Fibroblast of skin of back (primary cell): ENCODE data around the gene LRBA.

ENCODE experiments used
- DNase-seq: peaks from one replicate; pipeline ENCODE4 v3.0.0-alpha.2; 2013

The LRBA gene

GRCh38 chr4:150355858-150356455 is 659.1 kb downstream of the LRBA start:
- DNase-seq = no peak

DNA sequence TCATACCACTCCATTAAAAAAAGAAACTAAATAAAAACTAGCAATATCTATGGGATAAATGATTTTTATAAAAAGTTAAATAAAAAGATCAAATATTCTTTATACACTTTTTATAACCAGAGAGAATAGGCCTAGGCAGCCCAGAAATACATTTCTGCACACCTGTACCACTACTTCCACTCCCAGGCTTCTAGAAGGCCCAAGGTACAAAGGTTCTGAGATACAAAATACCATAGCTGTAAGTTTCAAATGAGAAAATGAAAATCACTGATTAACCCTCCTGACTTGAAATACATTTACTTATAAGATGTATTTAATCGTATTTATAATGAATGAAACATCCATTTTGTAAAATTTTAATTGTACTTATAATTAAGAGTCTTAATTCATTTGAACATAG is 659.7 kb downstream of the LRBA start:
- DNase-seq = no peak

- DNase-seq = no peak
These were observed 660.8 kb downstream of the LRBA start for GRCh38 chr4:150354214-150354796.

- DNase-seq = peak; percentile 69
These were observed 667.0 kb downstream of the LRBA start for GRCh38 chr4:150348079-150348478.

DNA sequence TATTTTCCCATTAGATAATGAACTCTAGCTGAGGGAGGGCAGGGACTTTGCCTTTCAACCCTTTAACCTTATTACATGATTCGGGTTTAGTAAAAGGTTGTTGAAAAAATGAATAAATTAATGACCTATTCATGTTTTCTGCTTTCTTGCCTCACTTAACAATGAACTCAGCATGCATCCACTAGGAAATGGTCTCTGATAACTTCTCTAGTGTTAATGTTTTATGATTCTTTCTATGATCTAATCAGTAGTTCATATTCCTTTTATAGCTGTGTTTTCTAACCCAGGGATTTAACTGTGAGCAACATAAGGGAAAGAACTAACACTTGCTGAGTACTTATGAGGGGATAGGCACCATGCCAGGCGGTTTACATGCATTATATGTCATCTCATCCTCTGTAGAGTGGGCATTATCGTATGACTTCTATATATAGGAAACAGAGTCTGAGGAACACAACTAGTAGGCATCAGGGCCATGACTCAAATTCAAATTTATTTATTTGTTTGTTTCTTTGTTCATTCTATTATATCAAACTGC is 669.8 kb downstream of the LRBA start:
- DNase-seq = no peak

GRCh38 chr4:150343796-150344195 is 671.3 kb downstream of the LRBA start:
- no peak for DNase-seq

DNA sequence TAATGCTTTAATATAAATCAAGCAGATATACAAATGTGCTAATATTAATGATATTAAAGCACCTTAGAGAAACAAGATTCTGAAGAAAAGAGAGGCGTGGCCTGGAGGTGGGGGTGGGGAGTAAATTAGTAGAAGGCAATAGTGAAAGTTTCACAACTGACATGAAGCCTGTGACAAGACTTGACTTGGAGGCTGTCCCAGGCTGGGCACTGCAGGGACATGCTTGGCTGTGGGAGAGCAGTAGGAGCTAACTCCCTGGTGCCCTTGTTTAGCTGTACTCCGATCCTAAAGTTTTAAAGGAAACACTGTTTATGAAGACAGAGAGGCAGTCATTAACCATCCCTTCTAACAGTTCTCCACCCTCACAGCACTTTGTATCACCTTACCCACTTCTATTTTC is 672.1 kb downstream of the LRBA start:
- DNase-seq = no peak

DNA sequence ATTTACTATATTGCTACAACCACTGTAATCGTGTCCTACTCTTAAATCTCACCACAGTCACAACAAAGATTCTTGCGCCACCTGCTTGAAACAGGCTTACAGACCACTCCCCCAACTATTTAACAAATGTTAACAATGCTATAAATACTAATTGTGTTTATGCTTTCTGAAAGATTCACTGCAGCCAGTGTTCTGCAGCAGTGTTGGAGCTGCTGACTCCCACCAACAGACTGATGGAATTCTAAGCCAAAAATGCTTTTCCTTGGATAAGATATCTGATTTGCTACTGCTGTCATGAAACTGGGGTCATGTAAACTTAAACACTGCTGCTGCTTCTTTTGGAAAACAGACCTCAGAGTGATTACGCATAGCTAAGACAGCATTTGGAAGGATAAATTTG is 677.4 kb downstream of the LRBA start:
- peak; percentile 13 for DNase-seq

GRCh38 chr4:150336676-150337412 is 678.2 kb downstream of the LRBA start:
- DNase-seq = no peak

DNA sequence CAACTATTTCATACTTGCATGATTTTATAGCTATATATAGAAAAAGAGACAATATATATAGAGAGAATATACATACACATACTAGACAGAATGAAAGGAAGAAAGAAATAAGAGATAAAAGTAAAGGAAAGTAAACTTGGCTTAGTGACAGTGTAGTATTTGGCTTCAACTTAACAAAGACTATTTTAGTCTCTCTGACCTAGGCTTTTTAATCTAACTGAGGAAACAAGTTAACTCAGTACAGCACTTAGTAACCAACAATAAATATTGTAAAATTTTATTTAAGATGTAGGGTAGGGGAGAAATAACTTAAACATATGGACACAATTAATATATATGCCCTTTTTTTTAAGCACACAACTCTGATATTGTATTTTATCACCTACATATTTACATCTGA is 682.1 kb downstream of the LRBA start:
- no peak for DNase-seq

GRCh38 chr4:150332086-150332485 is 683.0 kb downstream of the LRBA start:
- DNase-seq = no peak

DNA sequence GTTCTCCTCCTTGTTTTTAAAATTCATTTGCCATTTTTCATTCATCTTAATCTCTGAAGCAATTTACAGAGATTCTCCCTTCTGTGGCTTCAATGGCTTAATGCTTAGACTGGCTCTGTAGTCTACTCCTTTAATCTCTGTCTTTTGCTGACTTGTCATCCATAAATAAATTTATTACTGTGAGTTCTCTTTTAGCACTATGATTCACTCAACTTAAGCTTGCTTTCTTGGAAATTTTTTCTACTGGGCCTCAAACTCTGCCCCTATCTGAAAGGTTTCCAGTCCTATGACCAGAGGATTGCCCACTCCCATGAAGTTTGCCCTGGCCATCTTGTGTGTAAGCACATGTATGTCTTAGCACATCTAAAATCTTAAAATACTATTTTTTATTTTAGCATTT is 685.7 kb downstream of the LRBA start:
- DNase-seq = no peak

- no peak for DNase-seq
These were observed 686.6 kb downstream of the LRBA start for GRCh38 chr4:150328496-150328895.

DNA sequence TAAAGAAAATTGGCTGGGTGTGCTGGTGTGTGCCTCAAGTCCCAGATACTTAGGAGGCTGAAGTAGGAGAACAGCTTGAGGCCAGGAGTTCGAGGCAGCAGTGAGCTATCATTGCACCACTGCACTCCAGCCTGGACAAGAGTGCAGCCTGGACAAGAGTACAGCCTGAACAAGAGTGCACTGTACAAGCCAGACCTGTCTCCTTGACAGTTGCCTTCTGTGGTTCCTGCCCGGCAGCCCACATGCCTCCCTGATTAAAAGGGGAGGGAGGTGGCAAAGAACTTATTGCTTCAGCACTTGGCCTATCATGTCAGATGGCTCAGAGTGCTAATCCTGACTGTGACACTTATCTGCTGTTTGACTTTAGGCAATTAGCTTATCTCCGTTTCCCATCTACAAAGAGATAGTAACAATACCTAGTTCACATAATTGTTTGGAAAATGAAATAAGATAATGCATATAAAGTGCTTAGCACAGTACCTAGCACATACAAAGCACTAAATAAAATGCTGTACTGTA is 687.8 kb downstream of the LRBA start:
- DNase-seq = no peak

DNA sequence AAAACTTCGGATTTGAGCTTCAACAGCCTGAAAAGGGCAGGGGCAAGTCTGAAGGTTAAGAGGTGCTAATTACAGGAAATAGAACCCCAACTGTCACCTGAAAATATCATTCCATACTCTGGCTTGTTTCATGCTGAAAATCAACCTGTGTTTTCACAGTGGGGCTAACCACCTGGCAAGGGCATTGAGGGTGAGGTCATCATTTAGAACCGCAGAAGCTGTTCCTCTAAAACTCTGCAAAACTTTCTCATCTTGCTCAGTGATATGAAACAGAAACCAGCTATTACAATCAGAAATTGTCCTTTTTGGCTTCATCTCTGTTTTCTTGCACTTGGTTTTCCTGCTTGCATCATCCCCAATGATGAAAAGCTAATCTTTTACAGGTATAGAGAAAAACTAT is 689.2 kb downstream of the LRBA start:
- DNase-seq = no peak

GRCh38 chr4:150323406-150324325 is 691.4 kb downstream of the LRBA start:
- DNase-seq = peak; percentile 54

DNA sequence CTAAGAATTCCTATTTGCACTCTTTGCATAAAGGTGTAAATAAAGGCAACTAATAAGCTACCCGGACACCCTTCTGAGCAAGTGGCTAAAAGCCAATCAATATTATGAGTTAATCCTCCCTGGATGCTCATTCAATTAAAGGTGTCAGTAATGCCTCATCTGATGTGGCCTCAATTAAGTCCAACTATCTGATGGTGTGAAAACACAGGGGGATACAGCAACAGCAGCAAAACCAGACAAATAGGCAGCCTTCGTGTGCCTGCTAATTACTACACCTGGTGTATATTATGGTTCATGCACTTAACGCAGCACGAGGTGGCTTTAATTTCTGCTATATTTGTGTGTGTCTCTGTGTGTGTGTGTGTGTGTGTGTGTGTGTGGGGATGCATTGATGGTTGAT is 692.4 kb downstream of the LRBA start:
- DNase-seq = no peak

DNA sequence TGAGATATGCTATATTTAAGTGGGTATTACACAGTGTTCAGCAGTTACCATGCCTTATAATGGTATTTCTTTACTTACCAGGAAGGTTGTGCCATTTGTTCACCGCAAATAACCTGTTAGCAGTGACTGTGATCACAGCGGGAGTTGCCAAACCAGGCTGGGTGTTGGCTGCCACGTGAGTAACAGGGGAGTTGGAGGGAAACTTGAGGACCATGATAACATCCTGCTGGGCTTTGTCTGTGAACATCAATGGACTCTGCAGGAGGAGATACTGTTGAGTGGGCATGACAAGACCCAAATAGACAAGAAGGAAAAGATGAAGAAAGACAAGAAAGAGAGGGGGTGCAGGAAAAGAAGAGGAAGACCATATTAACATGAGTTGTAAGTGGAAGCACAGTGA is 694.0 kb downstream of the LRBA start:
- no peak for DNase-seq

GRCh38 chr4:150318971-150319370 is 696.1 kb downstream of the LRBA start:
- no peak for DNase-seq

DNA sequence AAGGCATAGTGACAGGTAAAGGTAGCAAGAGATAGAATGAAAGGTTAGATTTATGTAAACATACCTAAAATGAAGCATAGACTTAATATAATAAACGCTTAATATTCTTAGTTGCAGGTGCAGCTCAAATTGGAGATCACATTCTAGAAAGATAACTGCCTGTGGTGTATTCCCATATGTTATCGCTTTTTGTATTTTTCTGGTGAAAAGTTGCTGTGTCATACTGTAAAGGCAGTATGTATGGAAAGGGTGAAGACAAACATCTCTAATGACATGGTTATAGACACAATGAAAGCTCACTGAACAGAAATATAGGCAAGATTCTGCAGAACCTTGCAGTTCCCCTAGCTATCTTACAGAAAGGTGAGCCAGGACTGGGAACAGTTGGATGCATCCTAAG is 696.6 kb downstream of the LRBA start:
- no peak for DNase-seq

DNA sequence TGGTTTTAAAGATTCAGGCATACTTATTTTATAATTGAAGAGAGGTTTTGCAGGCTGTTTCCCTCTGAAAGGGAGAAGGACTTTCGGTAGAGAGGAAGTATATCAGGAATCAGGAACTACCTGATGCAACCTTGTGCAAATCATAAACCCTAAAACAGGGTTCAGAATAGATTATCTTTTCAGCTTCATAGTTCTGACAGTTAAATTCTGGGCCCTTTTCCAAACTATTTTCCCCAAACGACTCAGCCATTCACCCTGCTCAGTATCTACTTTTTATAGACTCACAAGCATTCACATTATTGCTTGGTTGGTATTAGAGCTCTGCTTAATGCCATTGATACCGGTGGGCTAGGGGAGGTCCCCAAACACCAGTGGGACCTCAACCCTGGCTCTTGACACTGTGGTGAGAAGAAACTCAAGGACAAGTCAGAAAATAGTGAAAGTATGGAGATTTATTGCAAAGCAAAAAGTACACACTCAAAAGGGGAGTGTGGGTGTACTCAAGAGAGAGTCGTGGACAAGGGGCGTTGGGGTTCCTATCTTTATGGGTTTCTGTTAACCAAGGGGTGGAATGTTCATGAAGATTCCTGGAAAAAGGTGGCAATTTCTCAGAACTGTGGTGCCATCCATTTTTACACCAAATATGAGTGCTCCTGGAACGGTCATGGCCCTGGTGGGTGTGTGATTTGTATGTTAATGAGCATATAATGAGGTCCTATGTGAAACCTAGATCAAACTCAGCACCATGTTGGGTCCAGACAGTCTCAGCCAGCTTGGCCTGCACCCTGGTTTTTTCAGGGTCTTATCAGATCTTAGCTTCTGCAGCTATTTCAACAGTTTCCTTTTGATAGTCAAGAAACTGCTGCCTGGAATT is 698.5 kb downstream of the LRBA start:
- DNase-seq = peak; percentile 37

- DNase-seq = no peak
These were observed 699.4 kb downstream of the LRBA start for GRCh38 chr4:150315691-150316090.
